ENCODE data around the gene CNTNAP2. TPM values are rescaled to one million over a fixed set of nuclear protein-coding genes. Genes with fewer than 3 reads are reported as not detected.
"Not testable (repeated sequence)": the region's sequence is repeated elsewhere in the genome, so short reads cannot be mapped to it uniquely, and the experiment has no call there.

Gene CNTNAP2
- total RNA-seq, 1 donor from 2014 or later: 110 TPM

DNA sequence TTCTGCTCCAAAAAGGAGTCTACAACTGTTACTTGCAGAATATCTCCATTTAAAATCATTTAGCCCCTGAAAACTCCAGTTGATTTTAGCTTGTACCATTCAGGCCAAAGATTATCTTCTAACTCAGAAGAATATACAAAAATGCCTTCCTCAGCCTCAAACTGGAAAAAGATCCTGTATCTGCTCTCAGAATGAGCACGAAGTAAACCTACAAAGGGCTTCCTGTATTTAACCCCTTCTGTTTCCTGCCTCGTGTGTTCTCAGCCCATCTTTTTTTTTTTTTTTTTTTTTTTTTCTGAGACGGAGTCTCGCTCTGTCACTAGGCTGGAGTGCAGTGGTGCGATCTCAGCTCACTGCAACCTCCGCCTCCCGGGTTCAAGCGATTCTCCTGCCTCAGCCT is 2334.9 kb downstream of the CNTNAP2 start:
- DNase-seq (ENCODE audit: low spot score in 2 of 2); FAIRE-seq: not testable (repeated sequence)

DNA sequence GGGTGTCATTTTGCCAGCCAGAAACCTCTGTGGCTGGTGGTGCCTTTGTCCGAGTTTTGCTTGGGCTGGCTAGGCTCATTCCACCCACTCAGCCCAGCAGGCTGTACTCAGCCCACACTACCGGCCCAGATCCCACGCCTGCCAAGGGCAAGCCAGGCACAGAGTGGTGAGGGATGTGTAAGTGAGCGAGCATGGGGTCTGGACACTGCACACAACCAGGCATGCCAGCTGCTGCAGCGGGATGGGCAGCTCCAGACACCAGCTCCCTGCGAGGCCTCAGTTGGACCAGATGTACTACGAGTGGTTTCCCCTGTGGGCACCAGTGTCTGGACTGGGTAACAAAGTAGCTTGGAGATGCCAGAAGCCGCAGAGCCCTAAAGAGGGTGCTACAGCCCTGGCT is 2339.8 kb downstream of the CNTNAP2 start:
- DNase-seq (ENCODE audit: low spot score in 2 of 2): no peak
- no peak for FAIRE-seq

DNA sequence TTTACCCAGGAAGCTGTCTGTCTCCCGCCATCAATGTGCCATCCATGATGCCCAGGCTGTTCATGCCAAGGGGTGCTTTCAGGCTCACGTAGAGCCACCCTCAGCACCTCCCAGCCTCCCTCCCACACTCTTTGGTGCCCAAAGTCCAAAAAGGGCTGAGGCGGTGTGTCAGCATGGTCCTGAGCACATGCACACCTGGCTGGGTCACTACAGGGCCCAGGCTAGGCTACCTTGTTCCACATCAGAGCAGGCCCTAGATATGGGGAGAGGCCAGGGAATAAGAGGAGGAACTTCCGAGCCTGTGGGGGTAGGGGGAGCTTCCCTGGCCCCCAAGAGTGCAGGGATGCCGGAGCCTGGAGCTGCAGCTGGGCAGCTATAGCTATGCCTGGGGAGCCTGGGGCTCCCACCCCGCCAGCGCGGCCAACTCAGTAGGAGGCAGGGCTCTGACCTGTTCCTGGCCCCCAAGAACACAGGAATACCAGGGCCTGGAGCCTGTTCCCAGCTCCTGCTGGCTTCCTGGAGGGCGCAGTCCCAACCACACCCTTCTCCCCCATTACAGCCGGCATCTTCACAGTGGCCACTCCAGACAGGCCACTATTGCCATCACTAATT is 2340.8 kb downstream of the CNTNAP2 start:
- FAIRE-seq: no peak
- DNase-seq (ENCODE audit: low spot score in 2 of 2): no peak

DNA sequence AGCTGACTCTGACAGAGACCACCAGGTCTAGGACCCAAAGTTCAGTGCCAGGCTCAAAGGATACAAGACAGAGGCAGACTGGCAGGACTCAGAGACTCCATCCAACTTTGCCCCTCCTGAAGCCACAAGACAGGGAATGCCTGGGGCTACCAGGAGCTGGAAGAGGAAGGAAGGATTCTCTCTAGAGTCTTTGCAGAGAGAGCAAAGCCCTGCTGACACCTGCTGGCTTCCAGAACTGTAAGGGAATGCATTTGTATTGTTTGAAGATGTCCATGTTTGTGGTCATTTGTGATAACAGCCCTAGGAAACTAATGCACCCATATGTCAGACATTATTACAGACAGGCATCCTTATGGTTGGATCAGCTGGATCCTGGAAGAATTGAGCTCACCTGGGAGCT is 2341.7 kb downstream of the CNTNAP2 start:
- DNase-seq (ENCODE audit: low spot score in 2 of 2) (no peak), FAIRE-seq (no peak)

DNA sequence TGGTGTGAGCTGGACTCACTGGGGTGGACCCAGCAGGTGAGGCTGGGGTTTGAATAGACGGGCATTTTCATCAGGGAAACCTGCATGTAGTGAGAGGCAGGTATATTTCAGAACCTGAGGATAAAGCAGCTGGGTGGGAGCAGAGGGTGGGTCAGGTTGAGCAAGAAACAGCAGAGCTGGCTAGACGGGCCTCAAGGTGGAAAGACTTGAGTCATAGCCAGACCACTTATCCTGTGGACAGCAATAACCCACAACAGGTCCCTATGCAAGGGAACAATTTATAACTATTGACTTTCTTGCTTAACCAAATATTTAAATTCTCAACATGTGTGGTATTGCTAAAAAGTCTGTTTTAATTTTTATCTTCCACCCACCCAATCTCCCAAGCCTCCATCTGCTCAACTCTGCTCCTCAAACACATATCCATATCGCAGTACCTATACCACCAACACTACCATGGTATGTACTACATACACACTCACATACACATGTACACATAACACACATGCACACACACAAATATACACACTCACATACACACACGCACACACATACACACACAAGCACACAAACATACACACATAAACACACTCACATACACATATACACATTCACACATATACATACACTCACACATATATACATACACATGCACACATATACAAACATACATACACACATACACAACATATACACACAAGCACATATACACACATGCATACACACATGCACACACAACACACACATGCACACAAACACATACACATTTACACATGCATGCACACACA is 2345.0 kb downstream of the CNTNAP2 start:
- no peak for FAIRE-seq

DNA sequence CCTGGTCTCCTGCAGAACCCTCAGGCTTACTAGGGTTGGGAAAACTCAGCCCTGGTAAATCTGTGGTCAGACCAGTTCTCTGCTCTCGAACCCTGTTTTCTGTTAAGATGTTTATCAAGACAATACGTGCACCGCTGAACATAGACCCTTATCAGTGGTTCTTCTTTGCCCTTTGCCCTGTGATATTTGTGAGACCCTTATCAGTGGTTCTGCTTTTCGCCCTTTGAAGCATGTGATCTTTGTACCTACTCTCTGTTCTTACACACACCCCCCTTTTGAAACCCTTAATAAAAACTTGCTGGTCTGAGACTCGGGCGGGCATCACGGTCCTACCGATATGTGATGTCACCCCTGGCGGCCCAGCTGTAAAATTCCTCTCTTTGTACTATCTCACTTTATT is 2346.2 kb downstream of the CNTNAP2 start:
- FAIRE-seq; DNase-seq (ENCODE audit: low spot score in 2 of 2): not testable (repeated sequence)

More for the DNA sequence above, 2345.0 kb downstream of the CNTNAP2 start:
- DNase-seq (ENCODE audit: low spot score in 2 of 2): no peak

DNA sequence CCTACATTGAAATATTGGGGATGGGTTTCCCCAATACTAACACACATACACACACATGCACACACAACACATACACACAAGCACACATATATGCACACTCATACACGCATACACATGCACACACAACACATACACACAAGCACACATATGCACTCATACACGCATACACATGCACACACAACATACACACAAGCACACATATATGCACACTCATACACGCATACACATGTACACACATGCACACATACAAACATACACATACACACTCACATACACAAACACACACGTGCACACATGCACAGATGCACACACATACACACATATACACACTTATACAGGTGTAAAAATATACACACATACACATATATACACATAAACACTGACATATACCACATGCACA is 2346.6 kb downstream of the CNTNAP2 start:
- no peak for FAIRE-seq

DNA sequence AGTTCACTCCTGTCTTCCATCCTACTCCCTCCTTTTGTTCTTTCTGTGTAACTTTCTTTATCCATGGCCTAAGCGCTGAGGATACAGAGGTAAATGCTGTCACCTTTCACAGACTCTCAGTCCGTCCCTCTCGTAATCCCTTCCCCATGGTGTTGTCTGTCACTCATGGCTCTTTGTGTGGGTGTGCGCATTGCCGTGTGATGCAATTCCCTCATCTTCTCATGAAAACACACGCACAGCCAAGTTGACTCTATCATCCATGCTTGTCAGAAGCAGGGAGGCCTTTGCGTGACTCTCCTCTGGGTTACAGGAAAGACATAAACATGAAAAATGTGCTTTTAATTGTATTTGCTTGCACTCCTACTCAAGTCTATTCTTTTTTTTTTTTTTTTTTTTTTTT is 2348.3 kb downstream of the CNTNAP2 start:
- FAIRE-seq: no peak
- DNase-seq (ENCODE audit: low spot score in 2 of 2): no peak

More for the DNA sequence above, 2346.6 kb downstream of the CNTNAP2 start:
- no peak for DNase-seq (ENCODE audit: low spot score in 2 of 2)

DNA sequence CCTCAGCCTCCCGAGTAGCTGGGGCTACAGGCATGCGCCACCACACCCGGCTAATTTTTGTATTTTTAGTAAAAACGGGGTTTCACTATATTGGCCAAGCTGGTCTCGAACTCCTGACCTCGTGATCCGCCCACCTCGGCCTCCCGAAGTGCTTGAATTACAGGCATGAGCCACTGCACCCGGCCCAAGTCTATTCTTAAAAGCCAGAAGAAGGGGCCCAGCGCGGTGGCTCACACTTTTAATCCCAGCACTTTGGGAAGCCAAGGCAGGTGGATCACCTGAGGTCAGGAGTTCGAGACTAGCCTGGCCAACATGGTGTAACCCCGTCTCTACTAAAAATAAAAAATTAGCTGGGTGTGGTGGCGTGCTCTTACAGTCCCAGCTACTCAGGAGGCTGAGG is 2348.8 kb downstream of the CNTNAP2 start:
- FAIRE-seq; DNase-seq (ENCODE audit: low spot score in 2 of 2): not testable (repeated sequence)

DNA sequence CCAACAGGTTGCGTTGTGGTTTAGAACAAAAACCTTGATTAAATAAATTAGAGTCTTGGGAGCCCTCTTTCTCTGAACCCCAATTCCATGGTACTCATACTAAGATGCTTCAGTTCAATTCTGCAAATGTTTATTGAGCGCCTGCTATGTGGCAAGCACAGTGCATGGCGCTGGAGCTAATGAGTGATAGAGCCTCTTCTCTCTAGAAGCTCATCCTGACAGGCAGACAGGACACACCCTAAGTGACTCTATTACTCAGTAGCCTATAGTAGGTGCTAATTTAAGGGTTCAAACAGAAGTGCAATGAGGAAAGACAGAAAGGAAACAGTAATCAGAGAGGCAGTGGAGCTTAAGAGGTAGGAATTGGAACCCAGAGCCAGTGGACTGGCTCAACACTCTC is 2349.5 kb downstream of the CNTNAP2 start:
- FAIRE-seq: no peak
- no peak for DNase-seq (ENCODE audit: low spot score in 2 of 2)

DNA sequence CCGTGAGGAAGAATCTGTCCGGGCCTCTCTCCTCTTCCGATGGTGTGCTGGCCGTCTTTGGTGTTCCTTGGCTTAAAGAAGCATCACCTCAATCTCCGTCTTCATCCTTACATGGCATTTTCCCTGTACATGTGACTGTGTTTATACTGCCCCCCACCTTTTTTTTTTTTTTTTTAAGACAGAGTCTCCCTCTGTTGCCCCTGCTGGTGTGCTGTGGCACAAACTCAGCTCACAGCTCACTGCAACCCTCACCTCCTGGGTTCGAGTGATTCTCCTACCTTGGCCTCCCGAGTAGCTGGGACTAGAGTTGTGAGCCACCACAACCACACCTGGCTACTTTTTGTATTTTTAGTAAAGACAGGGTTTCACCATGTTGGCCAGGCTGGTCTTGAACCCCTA is 2352.1 kb downstream of the CNTNAP2 start:
- DNase-seq (ENCODE audit: low spot score in 2 of 2): no peak
- no peak for FAIRE-seq

Small RNA genes lying within 50 kb of the gene (small RNA-seq; reads per million reads assigned to genes)
- gene AC005518.2 (not detected), gene MIR548F4 (not detected), gene RANP2 (not detected), gene RF00012 (not detected), gene RF00019 (not detected), gene RF02271 (not detected), gene RN7SL456P (not detected), gene RN7SL72P (not detected), gene RNA5SP249 (not detected), gene RNU6-1184P (not detected)

Data from frontal cortex (tissue), 4 donors.